GM19395 (cell line): ENCODE data around the gene DHRS3.

Source experiments
- ATAC-seq: cut with Tn5 transposase; IDR thresholded peaks from one replicate; pipeline ENCODE4 v1.9.1; 2021; ENCODE audit warnings: mild to moderate bottlenecking, moderate library complexity; ENCODE audit not compliant: unreplicated experiment

Gene DHRS3

DNA sequence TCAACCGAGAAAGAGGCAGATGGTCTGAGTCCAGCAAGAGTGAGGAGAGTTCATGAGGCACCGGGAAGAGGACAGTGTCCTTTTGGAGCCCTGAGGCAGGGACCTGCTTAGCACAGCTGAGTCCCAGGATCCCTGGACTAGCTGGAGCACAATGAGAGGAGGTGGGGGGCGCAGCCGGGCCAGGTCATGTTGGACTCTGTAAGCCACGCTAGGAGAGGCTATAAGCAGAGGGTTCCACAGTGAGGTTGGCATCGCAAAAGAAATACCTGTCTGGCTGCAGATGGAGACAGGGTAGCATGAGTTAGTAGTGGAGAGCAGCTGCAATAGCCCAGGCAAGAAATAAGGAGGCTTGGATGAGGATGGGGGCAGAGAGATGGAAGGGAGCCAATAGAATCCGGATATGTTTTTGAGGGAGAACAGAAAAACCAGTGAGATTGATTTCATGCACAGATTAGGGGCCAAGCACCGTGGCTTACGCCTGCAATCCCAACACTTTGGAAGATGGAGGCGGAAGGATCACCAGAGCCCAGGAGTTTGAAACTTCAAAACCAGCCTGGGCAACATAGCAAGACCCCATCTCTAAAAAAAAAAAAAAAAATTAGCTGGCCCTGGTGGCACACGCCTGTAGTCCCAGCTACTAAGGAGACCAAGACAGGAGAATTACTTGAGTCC, 98.2 kb downstream of the DHRS3 start:
- no peak for ATAC-seq

DNA sequence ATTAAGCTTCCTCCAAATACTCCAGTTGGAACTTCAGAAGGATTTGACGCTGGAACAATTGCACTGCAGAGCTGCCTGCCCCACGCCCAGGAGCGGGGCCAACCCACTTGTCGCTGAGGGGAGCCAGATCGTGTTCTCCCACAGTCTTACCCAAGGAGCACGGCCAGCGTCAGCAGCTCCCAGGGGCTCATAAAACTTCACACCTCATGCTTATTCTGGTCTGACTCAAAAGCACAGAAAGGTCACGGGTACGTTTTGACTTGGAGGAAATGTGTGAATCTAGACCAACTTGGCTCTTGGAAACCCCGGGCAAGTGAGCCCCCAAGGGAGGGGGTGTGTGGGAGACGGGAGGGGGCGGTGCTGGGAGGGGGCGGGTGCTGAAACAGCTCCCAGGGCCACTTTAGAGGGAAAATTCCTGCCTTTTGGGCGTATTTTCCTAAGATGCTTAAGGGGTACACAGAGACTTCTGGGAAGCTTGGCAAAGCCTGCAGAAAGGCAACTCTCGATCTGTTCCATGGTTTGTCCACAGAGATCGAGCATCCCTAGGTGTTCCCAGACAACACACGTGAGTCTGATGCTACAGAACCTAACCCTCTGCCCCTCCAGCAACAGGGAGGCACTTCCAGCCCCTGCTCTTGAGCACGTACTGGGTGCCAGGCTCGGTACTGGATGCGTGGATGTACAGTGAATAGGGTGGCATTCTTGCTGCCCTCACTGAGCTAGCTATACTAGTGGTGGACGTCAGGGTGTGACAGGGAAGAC, 98.9 kb downstream of the DHRS3 start:
- ATAC-seq = no peak
